ENCODE results near the gene SH2D1A. TPM values are rescaled to one million over a fixed set of nuclear protein-coding genes. Genes with fewer than 3 reads are reported as not detected.
A peak's percentile ranks its signal among the peaks of the same experiment; 100 is the strongest.

SH2D1A gene
- total RNA-seq, 1 experiment from 2014 or later, result not detected

GRCh38 chrX:124388562-124388961 is 42.2 kb downstream of the SH2D1A start:
- WGBS (ENCODE audit: extremely low coverage, insufficient read length, low lambda C conversion rate), result no CpG with 5 or more reads among the region's 2 CpGs
- peak; percentile 86 for TF ChIP-seq CTCF (conservative IDR thresholded peaks at IDR 0.05)
- Histone ChIP-seq H3K23ac (ENCODE audit: insufficient read length, low read depth, low read length) (no peak overlapping the region), H2AK5ac (ENCODE audit: insufficient read length, low read length) (no peak overlapping the region), H3K4me1 (ENCODE audit: insufficient read depth, low read length) (no peaks in the 10 kb centered on the region), H3K18ac (ENCODE audit: insufficient read length, low read depth, low read length) (no peak overlapping the region), H3K56ac (ENCODE audit: insufficient read length, low read depth, low read length) (no peak overlapping the region), H3K27ac (ENCODE audit: insufficient read length, low read depth, low read length) (no peak overlapping the region), H2AFZ (ENCODE audit: low read length) (no peak overlapping the region), H2BK20ac (ENCODE audit: low read depth, low read length, poor library complexity, severe bottlenecking) (no peak overlapping the region), H3K9me3 (ENCODE audit: control insufficient read depth, low read depth, low read length) (no peaks in the 10 kb centered on the region), H3T11ph (ENCODE audit: low read length) (no peak overlapping the region), H3K4ac (ENCODE audit: low read depth, low read length) (no peak overlapping the region), H2BK12ac (ENCODE audit: insufficient read length, low read depth, low read length) (no peak overlapping the region), H4K5ac (ENCODE audit: insufficient read length, low read depth, low read length) (no peak overlapping the region), H2BK15ac (ENCODE audit: low read depth, low read length) (no peak overlapping the region), H4K91ac (ENCODE audit: insufficient read length, low read depth, low read length) (no peak overlapping the region), H4K8ac (replicated peaks; ENCODE audit: insufficient read length, low read depth, low read length) (no peak overlapping the region), H3K23me2 (ENCODE audit: insufficient read length, low read depth, low read length, poor library complexity, severe bottlenecking) (no peaks in the 10 kb centered on the region), H3K9ac (ENCODE audit: extremely low read depth, insufficient read length, low read length) (no peak overlapping the region), H3K27me3 (ENCODE audit: insufficient read depth, low read length) (no peaks in the 10 kb centered on the region), H2BK120ac (ENCODE audit: low read depth, low read length, poor library complexity, severe bottlenecking) (no peak overlapping the region), H3K79me2 (ENCODE audit: insufficient read depth, low read length) (no peaks in the 10 kb centered on the region), H4K20me1 (ENCODE audit: control insufficient read depth, insufficient read depth, insufficient read length) (no peaks in the 10 kb centered on the region), H3K14ac (ENCODE audit: insufficient read depth, low read length) (no peak overlapping the region), H3K4me2 (ENCODE audit: insufficient read depth, insufficient read length, low read length) (no peak overlapping the region), H2BK5ac (ENCODE audit: insufficient read length, low read length) (no peak overlapping the region), H3K79me1 (ENCODE audit: insufficient read depth, low read depth, low read length, poor library complexity, severe bottlenecking) (no peaks in the 10 kb centered on the region)
- Mint-ChIP-seq H3K4me3 (no peak overlapping the region), H3K27me3 (ENCODE audit: low read depth) (no peaks in the 10 kb centered on the region), H3K4me1 (peaks cover 7 to 9% of the 10 kb centered on the region in 2 experiments), H3K9me3 (no peaks in the 10 kb centered on the region), H3K27ac (no peak overlapping the region), H3K36me3 (ENCODE audit: insufficient read depth in 1 of 3, low read depth in 3 of 3) (no peaks in the 10 kb centered on the region)
- no peak for DNase-seq

All from H9 (cell line).